Activated T-cell treated with anti-CD3 and anti-CD28 coated beads for 24 hours (primary cell): Measurements from ENCODE around the gene CTBP1.

Experiments used
- DNase-seq: peaks from one replicate; pipeline ENCODE4 v3.0.0-alpha.2; 2020; ENCODE audit warnings: low read depth

The CTBP1 gene

DNA sequence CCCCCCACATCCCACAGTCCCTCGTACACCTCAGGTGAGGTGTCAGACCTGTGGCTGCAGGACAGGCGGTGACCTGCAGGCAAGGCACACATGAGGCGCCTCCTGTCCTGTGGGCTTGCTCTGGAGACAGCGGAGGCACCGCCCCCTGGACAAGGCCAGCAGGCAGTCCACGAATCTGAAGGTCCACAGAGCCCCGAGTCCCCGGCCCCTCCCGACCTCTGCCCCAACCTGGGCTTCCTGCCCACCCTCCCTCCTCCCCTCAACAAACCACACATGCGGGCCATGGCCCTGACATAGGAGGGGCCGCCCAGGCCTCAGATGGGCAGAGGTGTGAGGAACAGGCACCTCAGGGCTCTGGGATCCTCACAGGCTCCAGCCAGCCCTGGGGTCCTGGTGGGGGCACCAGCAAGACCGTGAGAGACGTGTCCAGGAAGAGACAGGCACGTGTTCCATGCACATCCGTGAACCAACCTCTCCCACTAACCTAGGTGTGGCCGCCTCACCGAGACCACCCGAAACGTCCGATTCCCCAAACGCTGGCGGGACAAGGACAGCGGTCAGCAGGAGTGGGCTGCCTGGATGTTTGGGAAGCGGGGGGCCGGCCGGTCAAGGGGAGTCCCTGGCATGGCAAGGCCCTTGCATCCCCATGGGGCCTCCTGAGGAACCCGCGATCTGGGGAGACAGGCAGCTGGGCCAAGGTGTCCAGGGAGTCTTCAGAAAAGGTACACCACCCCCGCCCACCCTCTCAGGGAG lies 25.8 kb downstream of the CTBP1 start:
- no peak for DNase-seq

DNA sequence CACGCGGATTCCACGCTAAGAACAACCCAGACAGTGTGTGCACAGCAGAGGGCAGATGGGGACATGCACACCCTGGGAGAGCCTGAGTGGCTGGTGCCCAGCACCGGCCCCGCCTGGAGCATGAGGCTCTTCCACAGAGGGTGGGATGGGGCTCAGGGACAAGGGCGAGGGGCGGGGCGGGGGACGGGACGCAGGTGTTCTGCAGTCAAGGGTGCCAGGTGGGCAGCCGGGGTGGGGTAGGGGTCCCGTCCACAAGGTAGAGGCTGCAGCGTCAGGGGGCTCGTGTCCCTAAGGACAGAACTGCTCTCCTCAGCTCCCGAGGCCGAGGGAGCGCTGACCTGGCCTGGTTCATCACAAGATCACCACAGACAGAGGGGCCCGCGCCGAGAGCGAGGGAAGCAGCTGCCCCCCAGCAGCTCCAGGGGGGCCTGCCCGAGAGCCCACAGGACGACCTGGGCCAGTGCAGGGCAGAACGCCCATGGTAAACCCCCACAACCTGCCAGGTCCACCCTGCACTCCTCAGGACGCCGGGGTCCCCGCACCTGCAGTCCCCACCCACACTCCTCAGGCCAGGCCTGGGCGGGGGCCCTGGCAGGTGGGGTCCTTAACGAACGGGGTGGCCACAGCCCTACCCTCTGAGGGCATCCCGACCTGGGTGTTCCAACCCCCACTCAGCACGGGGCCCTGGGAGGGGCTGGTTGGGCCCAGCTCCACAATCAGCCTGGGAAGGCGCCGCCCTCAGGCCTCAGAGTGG lies 26.7 kb downstream of the CTBP1 start:
- DNase-seq, result no peak

DNA sequence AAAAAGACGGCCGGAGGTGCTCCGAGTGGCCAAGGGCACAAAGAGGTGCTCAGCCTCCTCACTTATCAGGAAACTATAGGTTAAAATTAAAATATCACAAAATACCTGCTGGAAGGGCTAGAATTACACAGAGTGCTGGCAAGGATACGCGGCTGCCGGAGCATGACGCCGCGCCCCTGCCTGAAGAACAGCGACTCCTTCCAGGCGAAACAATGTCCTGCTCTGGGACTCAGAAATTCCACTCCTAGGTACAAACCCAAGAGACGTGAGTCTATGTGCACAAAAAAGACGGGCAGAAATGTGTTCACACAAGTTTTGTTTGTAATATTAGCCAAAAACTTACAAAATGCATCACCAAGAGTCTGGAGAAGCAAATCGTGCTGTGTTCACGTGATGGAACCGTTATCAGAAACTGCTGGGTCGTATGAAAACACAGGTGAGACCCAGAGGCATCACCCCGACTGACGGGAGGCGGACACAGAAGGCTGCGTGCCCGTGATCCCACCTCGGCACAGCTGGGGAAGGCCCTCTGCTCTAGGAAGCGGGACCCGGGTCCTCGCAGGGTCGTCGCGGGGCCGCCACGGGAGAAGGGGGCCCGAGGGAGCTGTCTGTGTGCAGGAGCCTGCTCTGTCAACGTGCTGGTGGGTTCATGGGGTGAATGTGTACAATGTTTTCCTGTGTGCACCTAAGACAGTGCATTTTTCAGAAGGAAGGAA lies 27.6 kb downstream of the CTBP1 start:
- DNase-seq, result no peak

- DNase-seq, result no peak
These were observed 28.4 kb downstream of the CTBP1 start for GRCh38 chr4:1220566-1220965.

GRCh38 chr4:1219566-1219950 lies 29.4 kb downstream of the CTBP1 start:
- no peak for DNase-seq

GRCh38 chr4:1218634-1219565 lies 30.0 kb downstream of the CTBP1 start:
- no peak for DNase-seq

DNA sequence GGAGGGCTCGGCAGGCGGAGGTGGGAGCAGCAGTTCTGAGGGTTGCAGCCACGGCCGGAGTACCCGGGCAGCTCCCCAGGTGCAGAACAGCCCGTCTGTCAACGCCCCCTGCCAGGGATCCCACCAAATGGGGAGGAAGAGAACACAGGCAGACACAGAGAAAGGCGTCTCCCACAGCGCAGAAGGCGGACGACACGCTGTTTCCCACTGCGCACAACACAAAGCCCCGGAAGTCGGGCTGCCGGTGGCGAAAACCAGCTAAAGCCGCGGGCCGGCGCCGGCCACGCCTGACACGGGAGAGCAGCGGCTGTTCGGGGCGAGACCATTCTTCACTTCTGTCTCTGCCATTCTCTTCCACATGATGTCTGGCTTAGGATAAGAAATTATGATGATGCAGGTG lies 31.6 kb downstream of the CTBP1 start:
- DNase-seq, result no peak

DNA sequence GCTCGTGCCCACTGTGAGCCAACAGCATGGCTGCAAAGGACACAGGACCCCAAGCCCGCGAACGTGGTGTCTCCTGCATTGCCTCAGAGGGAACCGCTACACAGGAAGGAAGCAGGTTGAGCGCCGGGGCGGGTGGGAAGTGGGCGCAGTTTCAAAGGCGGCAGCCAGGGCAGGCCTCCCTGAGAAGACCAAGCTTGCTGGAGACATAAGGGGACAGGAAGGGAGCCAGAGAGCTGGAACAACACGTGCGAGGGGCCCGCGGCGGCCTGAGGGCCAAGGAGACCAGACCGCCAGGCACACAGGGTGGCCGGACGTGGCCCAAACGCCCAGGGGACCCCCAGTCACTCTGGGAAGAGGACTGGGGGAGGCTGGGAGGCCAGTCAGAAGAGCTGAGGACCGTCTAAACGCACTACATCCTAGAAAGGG lies 32.0 kb downstream of the CTBP1 start:
- peak; percentile 56 for DNase-seq

- no peak for DNase-seq
These were observed 32.8 kb downstream of the CTBP1 start for GRCh38 chr4:1216076-1216614.

DNA sequence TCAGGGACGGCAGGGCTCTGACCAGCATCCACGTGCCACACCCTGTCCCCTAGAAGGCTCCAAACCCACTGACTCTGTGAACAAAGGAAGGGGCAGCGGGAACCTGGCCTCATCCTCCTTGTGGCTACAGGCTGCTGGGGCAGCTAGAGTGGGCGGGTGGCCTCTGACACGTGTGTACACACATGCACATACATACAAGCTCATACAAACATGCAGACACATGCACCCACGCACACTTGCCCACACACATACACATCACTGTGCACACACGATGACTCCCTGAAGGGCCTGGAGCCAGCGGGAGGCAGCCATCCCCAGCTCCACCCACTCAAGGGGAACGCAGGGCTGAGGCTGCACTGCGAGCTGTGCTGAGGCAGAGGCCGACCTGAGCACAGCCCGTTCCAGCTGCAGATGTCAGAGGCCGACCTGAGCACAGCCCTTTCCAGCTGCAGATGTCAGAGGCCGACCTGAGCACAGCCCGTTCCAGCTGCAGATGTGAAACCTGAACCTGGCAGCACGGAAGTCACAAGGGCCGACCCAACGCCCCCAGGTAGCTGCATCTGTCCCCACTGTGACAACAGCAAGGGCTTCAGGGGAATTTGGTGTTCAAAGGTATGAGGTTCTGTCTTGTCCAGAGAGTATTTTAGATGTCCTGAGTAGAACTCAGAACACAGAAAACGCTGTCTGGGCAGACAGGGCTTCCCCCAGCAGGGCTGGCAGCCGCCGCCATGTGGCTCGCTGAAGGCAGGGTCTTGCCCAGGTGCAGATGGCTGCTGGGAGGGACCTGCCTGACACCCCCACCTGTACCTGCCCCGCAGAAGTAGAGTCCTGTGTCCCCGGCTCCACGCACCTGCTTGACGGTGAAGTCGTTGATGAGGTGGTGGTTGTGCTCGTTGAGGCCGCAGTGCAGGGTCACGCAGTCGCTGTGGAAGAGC lies 33.5 kb downstream of the CTBP1 start:
- DNase-seq, result no peak

DNA sequence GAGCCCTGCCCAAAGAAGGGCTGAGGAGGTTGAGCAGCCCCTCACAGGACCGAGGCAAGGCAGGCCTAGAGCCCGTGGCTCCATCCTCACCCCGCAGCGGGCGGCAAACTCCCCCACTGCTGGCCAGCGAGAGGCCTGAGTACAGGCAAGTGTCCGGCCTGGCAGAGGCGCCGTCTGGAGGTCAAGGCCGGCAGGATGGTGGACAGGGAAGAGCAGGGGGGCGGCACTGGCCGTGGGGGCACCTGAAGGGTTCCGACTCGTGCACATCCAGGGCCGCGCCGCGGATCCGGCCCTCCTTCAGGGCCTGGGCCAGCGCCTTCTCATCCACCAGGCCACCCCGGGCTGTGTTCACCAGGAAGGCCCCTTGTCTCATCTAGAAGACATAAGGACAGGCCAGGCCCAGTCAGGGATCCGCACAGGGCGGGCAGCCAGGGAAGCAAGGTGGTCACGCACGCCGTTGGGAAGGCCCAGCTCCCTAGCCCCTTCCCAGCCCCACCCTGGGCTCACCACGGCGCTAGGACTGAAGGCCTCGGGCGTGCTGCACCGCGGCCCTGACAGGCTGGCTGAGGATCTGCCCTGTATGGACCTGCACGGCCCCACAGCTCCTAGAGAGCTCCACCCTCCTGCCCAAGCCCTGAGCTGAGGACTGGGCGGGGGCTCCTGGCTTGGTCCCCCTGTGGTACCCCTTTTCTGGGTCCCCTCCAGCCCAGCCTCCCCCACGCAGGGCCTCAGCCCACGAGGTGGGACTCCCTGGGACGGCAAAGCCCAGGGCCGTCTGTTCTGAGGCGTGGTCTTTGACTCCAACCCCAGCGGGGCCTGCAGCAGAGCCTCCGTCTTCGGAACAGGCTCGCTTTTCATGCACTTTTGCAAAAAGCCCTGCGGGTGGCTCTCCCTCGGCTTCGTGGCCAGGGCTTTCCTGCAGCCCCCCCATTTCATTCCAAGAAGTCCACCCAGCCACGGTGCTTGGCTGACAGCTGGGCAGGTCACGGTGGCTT lies 34.5 kb downstream of the CTBP1 start:
- DNase-seq, result no peak

- no peak for DNase-seq
These were observed 35.5 kb downstream of the CTBP1 start for GRCh38 chr4:1213336-1213995.

DNA sequence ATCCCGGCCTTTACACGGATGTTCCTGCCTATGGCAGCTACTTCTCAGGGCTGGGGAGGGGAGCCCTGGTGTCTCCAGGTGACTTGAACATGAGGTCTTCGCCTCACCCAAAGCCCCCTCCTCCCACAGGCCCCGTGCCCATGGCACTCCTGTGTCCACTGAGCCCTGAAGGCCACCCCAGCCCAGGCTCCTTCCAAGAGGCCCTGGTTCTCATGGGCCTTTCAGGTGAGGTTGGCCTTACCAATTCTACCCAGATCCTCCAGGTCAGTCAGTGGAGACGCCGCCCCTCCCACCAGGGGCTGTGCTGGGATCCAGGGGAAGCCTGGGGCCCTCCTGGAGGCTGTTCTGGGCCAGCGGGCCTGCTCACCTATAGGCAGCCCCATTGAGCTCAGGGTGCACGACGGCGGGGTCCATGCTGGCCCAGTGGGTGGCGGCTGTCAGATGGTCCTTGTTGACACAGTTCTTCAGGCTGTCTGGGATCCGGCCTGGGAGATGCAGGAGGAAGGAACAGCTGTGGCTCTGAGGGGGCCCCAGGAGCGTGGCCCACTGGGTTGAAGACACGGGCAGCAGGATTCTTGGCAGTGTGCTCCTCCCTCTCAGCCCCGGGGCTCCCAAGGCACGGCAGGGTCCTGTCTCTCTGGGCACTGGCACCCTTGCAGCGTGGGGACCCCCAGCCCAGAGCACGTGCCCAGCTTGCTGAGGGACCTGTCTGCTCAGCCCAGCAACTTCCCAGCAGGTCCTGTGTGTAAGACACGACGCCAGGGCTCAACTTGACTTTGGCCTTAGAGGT lies 36.2 kb downstream of the CTBP1 start:
- no peak for DNase-seq

DNA sequence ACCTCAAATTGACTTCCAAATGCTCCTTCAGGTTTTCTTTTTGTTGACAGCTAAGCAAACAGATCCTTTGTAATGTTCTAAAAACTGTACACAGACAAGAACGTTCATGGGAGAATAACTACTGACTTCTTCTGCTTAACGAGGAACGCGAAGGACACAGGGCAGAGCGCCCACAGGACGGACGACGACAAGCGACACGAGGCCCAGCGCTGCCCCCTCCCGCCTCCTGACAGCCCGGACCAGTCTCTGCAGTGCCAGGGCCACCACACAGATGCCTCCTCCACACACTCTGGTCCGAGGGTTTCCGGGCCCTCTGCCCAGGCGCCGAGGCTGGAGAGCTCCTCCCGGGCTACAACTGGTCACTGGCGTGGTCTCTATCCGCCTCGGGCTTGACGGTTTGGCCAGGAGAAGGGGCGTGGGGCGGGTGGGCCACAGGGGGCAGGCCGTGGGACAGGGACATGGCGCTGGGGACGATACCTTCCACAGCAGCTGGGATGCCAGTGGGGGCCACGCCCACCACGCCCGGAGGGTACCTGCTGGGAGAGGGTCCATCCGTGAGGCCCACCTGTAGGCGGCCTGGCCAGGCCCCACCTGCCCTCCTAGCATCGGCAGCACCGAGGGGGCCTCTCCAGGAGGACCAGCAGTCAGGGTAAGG lies 36.9 kb downstream of the CTBP1 start:
- no peak for DNase-seq

GRCh38 chr4:1211371-1211770 lies 37.6 kb downstream of the CTBP1 start:
- no peak for DNase-seq

DNA sequence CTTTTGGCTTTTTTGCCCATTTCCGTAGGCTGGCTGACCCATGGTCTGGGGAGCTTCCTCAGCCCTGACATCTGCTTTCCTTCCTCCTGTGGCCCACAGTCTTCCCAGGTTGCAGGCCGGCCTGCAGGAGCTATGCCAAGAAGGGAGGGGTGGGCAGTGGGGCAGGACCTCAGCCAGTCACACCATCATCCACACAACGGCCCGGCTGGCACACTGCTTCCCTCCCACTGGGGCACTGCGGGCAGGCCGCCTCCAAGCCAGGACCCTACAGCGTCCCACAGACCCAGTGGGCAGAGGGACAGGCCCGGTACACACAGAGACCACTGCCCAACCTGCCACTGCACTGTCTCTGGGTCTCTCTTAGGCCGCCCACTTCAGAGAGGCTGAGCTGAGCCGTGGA lies 38.0 kb downstream of the CTBP1 start:
- DNase-seq, result no peak

GRCh38 chr4:1210241-1210841 lies 38.6 kb downstream of the CTBP1 start:
- no peak for DNase-seq
